GM12874 (cell line): ENCODE results near the gene TIMM44.

Experiments used
- TF ChIP-seq, protein P1 (sequence below): IDR thresholded peaks from 2 replicates; pipeline ENCODE4 v1.5.1; 2011; ENCODE audit warnings: low read depth, mild to moderate bottlenecking, control low read depth, low read length, moderate library complexity; ENCODE audit not compliant: insufficient read depth

The TIMM44 gene

DNA sequence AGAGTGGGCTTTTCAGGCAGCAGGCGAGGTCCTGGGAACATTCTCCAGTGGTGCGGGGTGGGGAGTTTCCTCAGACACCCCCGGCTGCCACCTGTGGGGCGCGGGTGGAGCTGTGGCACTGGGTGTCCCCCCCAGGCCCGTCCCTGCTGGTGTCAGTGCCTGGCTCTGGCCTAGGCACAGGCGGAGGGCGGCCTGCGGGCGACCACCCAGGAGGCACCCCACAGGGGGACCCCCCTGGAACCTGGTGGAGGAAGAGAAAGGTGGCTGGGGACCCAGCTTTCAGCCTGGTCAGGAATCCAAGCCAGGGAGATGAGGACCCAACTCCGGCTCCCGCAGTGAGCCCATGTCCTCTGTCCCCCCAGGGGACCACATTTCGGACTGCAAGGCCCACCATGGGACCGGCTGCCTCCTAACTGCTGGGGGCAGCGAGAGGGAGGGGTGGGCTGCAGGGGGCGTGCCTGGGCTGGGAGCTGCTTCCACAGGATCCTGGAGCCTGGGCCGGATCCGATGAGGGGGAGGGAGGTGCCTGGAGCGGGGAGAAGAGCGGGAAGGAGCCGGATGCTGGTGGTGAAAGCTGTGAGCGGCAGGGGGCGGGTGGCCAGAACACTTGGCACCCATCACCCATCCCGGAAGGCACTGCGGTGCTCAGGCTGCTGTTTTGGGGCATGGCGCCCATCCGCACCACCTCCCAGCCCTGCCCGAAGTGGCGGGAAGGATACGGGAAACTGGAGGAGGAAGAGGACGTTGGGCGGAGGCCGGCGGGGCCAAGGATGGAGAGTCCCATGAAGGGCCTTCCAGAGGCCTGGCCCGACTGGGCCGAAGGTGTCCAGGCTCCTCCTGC, 12.0 kb downstream of the TIMM44 start:
- TF ChIP-seq, protein P1, sequence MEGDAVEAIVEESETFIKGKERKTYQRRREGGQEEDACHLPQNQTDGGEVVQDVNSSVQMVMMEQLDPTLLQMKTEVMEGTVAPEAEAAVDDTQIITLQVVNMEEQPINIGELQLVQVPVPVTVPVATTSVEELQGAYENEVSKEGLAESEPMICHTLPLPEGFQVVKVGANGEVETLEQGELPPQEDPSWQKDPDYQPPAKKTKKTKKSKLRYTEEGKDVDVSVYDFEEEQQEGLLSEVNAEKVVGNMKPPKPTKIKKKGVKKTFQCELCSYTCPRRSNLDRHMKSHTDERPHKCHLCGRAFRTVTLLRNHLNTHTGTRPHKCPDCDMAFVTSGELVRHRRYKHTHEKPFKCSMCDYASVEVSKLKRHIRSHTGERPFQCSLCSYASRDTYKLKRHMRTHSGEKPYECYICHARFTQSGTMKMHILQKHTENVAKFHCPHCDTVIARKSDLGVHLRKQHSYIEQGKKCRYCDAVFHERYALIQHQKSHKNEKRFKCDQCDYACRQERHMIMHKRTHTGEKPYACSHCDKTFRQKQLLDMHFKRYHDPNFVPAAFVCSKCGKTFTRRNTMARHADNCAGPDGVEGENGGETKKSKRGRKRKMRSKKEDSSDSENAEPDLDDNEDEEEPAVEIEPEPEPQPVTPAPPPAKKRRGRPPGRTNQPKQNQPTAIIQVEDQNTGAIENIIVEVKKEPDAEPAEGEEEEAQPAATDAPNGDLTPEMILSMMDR = no peak

GRCh38 chr19:7930765-7931164, 12.7 kb downstream of the TIMM44 start:
- TF ChIP-seq, protein P1 = no peak

DNA sequence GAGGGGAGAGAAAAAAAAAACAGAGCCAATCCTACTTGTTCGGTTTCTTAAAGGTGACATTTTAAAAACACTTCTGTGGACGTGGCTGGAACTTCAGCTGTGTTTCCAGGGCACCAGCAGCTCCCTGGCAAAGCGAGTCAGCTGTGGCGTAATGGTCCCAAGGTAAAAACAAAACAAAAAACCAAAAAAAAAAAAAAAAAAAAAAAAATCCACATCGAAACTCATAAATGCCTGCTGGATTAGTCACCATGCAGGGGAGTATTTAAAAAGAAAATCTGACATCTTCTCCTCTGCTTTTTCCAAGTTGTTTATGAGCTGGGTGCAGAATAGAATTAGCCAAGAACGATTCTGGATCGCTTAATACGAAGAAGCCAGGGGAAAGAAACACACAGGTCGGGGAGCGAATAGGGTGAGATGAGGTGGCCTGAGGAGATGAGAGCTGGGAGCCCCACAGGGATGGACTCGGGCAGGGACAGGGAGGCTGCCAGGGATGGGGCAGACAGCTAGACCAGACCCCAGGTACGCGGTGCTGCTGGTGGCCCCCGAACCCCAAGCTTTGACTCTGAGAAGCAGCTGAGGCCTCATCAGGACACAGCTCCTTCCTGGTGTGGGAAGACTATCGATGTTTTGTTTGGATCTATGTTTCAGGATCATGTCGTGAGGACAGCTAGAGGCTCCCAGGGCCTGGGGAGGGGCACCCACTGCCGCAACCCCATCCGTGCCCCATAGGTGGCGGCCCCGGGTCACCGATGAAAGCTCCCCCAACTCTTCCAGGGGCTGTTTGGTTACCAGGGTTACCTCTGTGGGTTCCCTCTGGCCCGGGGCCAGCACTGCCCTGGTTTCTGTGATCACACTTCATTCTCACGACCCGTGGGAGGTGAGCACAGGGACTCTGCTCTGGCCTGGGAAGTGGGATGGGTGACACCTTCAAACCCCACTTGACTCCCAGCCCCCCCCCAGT, 14.4 kb downstream of the TIMM44 start:
- TF ChIP-seq, protein P1 = peak; percentile 67

DNA sequence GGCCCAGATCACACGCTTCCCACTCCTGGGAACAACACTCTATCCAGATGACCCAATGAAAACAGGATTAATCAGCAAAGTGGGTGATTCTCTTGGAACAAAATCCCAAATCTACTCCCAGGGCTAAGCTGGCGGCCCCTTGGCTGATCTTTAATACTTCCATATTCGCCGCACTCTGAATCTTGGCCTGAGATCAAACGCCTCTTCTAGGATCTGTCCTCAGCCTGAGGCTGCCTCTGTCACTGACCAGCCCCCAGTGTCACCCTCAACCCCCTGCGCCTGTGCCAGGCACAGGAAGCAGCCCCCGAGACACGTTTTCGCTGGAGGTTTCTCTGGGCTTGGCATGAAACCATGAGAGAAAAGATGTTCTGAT, 15.1 kb downstream of the TIMM44 start:
- TF ChIP-seq, protein P1 = no peak

- TF ChIP-seq, protein P1 = no peak
These were observed 15.7 kb downstream of the TIMM44 start for GRCh38 chr19:7927605-7928333.

DNA sequence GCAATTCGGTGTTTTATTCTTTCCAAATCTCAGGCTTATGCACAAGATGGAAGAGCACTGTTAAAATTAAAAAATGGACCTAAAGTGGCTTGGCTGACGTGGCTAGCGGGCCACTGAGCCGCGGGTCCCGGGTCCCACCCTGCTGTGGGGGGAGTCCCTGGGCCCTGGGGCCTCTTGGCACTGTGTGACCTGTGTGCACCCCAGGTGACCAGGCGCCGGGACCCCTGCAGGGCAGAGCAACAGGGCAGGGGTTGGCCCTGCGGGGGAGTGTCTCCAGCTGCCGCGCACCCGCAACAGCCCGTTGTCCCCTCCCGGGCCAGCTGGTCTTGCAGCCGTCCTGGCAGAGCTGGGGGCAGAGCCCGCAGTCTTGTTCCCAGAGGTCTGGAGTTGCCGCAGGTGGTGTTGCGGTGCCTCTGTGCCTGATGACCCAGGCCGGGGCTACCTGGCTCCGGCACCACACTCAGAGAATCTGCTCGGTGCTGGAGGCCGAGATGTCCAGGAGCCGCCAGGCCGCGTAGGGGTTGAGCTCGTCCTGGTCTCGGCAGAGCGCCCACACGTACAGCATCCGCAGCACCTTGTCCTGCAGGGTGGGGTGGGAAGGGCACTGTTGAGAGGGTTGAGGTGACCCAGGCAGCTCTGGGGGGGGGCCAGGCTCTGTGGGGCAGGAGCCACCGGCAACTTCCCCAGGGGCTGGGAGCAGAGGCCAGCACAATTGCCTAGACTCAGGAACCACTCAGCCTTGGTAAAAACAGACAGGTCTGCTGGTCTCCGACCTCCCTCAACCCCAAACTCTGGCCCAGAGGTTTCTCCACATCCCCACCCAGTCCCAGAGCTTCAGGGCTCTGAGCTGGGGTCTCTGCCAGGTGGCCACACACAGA, 16.5 kb downstream of the TIMM44 start:
- TF ChIP-seq, protein P1 = no peak
